MM.1S (cell line): ENCODE data around the gene ABCG4.

ENCODE experiments used
- DNase-seq: peaks from one replicate; pipeline ENCODE4 v3.0.0-alpha.2; 2015
- H2AFZ ChIP-seq: fragments of 300-600 bp; sonication (generic); 2 replicates; pipeline ENCODE4 v1.6.0; 2016; ENCODE audit warnings: antibody characterized with exemption, low read length
- H3F3A ChIP-seq: fragments of 300-600 bp; sonication (generic); 2 replicates; pipeline ENCODE4 v1.6.1; 2016; ENCODE audit warnings: mild to moderate bottlenecking, antibody characterized with exemption, low read length, moderate library complexity, mixed read lengths; ENCODE audit not compliant: insufficient read depth
- H3K27ac ChIP-seq: fragments of 300-600 bp; sonication (generic); 2 replicates; pipeline ENCODE4 v1.5.1; 2016; ENCODE audit warnings: mild to moderate bottlenecking, low read length
- H3K27me3 ChIP-seq: fragments of 300-600 bp; sonication (generic); replicated peaks from 2 replicates; pipeline ENCODE4 v1.6.0; 2016; ENCODE audit warnings: low read length; ENCODE audit not compliant: insufficient read depth
- H3K36me3 ChIP-seq: fragments of 300-600 bp; sonication (generic); replicated peaks from 2 replicates; pipeline ENCODE4 v1.6.1; 2016; ENCODE audit warnings: mild to moderate bottlenecking, low read length, mixed read lengths; ENCODE audit not compliant: insufficient read depth
- H3K4me1 ChIP-seq: fragments of 300-600 bp; sonication (generic); 2 replicates; pipeline ENCODE4 v1.6.1; 2016; ENCODE audit warnings: low read length, mixed read lengths
- H3K4me2 ChIP-seq: fragments of 300-600 bp; sonication (generic); 2 replicates; pipeline ENCODE4 v1.6.0; 2016; ENCODE audit warnings: low read depth, low read length
- H3K4me3 ChIP-seq: fragments of 300-600 bp; sonication (generic); 2 replicates; pipeline ENCODE4 v1.5.1; 2016; ENCODE audit warnings: low read length, mixed read lengths
- H3K79me2 ChIP-seq: fragments of 300-600 bp; sonication (generic); 2 replicates; pipeline ENCODE4 v1.6.1; 2016; ENCODE audit warnings: mixed run types, low read length, mixed read lengths
- H3K9ac ChIP-seq: fragments of 300-600 bp; sonication (generic); 2 replicates; pipeline ENCODE4 v1.6.1; 2016; ENCODE audit warnings: low read length, mixed read lengths
- H3K9me2 ChIP-seq: fragments of 300-600 bp; sonication (generic); replicated peaks from 2 replicates; pipeline ENCODE4 v1.6.1; 2016; ENCODE audit warnings: mild to moderate bottlenecking, low read length, mixed read lengths; ENCODE audit not compliant: insufficient read depth
- H3K9me3 ChIP-seq: fragments of 300-600 bp; sonication (generic); replicated peaks from 2 replicates; pipeline ENCODE4 v1.6.1; 2016; ENCODE audit warnings: mild to moderate bottlenecking, low read length, mixed read lengths; ENCODE audit not compliant: insufficient read depth
- H4K20me1 ChIP-seq: fragments of 300-600 bp; sonication (generic); 2 replicates; pipeline ENCODE4 v1.6.1; 2016; ENCODE audit warnings: mild to moderate bottlenecking, low read length, moderate library complexity, mixed read lengths; ENCODE audit not compliant: insufficient read depth
- EZH2 ChIP-seq: fragments of 300-600 bp; sonication (generic); optimal IDR thresholded peaks from 2 replicates; pipeline ENCODE3; 2017; ENCODE audit warnings: low read depth, mild to moderate bottlenecking, antibody characterized with exemption, low read length, mixed read lengths
- EZH2phosphoT487 ChIP-seq: fragments of 300-600 bp; sonication (generic); IDR thresholded peaks from 2 replicates; pipeline ENCODE4 v1.6.1; 2018; ENCODE audit warnings: antibody characterized with exemption, low read length
- TF ChIP-seq, protein P1 (sequence below): fragments of 300-600 bp; sonication (generic); IDR thresholded peaks from 2 replicates; pipeline ENCODE4 v1.5.1; 2016; ENCODE audit warnings: antibody characterized with exemption, low read length, mixed read lengths

Gene ABCG4

GRCh38 chr11:119168471-119169281 is 19.8 kb downstream of the ABCG4 start, which contains the start of gene NLRX1:
Gene NLRX1, plus strand, starts transcription at chr11:119168725. Its CDS starts 2,679 bp downstream, at chr11:119171404.
- no peaks in the 10 kb centered on the region for H3F3A ChIP-seq
- peak within 1 kb of the TSS; percentile 41; the same call in 1 of the 2 replicates for H3K27ac ChIP-seq
- H2AFZ ChIP-seq: peak within 1 kb of the TSS; percentile 97
- TF ChIP-seq EZH2phosphoT487: no peak
- TF ChIP-seq, protein P1, sequence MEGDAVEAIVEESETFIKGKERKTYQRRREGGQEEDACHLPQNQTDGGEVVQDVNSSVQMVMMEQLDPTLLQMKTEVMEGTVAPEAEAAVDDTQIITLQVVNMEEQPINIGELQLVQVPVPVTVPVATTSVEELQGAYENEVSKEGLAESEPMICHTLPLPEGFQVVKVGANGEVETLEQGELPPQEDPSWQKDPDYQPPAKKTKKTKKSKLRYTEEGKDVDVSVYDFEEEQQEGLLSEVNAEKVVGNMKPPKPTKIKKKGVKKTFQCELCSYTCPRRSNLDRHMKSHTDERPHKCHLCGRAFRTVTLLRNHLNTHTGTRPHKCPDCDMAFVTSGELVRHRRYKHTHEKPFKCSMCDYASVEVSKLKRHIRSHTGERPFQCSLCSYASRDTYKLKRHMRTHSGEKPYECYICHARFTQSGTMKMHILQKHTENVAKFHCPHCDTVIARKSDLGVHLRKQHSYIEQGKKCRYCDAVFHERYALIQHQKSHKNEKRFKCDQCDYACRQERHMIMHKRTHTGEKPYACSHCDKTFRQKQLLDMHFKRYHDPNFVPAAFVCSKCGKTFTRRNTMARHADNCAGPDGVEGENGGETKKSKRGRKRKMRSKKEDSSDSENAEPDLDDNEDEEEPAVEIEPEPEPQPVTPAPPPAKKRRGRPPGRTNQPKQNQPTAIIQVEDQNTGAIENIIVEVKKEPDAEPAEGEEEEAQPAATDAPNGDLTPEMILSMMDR: peak; percentile 95
- peak within 1 kb of the TSS; percentile 88 for H3K9ac ChIP-seq
- H3K9me2 ChIP-seq: no peaks in the 10 kb centered on the region
- H3K4me3 ChIP-seq: peak within 1 kb of the TSS; percentile 89
- DNase-seq: peak; percentile 85
- H4K20me1 ChIP-seq: no peaks in the 10 kb centered on the region
- peaks cover 5% of the 10 kb centered on the region; the same call in 1 of the 2 replicates for H3K4me1 ChIP-seq
- H3K27me3 ChIP-seq: no peaks in the 10 kb centered on the region
- H3K4me2 ChIP-seq: peak within 1 kb of the TSS; percentile 100
- H3K79me2 ChIP-seq: no peaks in the 10 kb centered on the region
- no peaks in the 10 kb centered on the region for H3K9me3 ChIP-seq
- no peaks in the 10 kb centered on the region for H3K36me3 ChIP-seq

DNA sequence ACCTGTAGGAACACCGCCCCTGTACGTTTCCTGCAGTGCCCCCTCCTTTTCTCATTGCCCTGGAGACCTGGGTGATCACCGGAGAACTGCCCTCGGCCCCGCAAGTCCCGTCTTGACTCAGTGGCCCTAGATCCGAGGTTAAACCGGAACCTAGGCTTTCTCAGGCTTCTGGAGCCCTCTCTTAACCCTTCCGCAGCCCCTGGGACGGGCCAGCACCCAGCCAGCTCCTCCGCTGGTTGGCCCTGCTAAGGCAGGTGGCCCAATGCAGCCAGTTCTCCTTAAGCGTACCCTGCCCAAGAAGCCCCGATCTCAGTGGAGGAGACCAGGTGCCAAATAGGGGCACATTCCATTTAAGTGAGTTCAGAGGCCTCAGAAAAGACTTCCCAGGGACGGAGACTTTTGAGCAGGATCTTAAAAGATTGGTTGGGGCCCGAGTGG is 20.4 kb downstream of the ABCG4 start:
- Histone ChIP-seq H3K9me2 (no peaks in the 10 kb centered on the region), H3K4me2 (peak overlapping the region; percentile 100), H3K4me3 (peak overlapping the region; percentile 89), H3K9ac (peak overlapping the region; percentile 88), H3K27ac (peak overlapping the region; percentile 41; the same call in 1 of the 2 replicates), H3F3A (no peaks in the 10 kb centered on the region), H4K20me1 (no peaks in the 10 kb centered on the region), H3K9me3 (no peaks in the 10 kb centered on the region), H3K36me3 (no peaks in the 10 kb centered on the region), H3K79me2 (no peaks in the 10 kb centered on the region), H3K4me1 (peaks cover 5% of the 10 kb centered on the region; the same call in 1 of the 2 replicates), H3K27me3 (no peaks in the 10 kb centered on the region), H2AFZ (peak overlapping the region; percentile 97)
- no peak for DNase-seq
- TF ChIP-seq, protein P1: no peak
- TF ChIP-seq EZH2phosphoT487 (no peak), EZH2 (no peak)

GRCh38 chr11:119172513-119172912 is 23.7 kb downstream of the ABCG4 start:
- no peak overlapping the region for H3K4me3 ChIP-seq
- no peak overlapping the region for H3K9ac ChIP-seq
- H3K4me2 ChIP-seq: no peak overlapping the region
- no peaks in the 10 kb centered on the region for H3K9me3 ChIP-seq
- no peak overlapping the region for H3K27ac ChIP-seq
- H3K27me3 ChIP-seq: no peaks in the 10 kb centered on the region
- no peaks in the 10 kb centered on the region for H3K36me3 ChIP-seq
- H4K20me1 ChIP-seq: no peaks in the 10 kb centered on the region
- peaks cover 5% of the 10 kb centered on the region; the same call in 1 of the 2 replicates for H3K4me1 ChIP-seq
- no peaks in the 10 kb centered on the region for H3F3A ChIP-seq
- H3K9me2 ChIP-seq: no peaks in the 10 kb centered on the region
- H2AFZ ChIP-seq: no peak overlapping the region
- TF ChIP-seq EZH2phosphoT487 (no peak), EZH2 (no peak)
- TF ChIP-seq, protein P1: no peak
- DNase-seq: no peak
- H3K79me2 ChIP-seq: no peaks in the 10 kb centered on the region
